Amniotic stem cell (primary cell): Measurements from ENCODE around the gene SLAIN2.
A peak's percentile ranks its signal among the peaks of the same experiment; 100 is the strongest.

Source experiments
- DNase-seq: peaks from one replicate; lab custom pipeline; 2025; lab: John Stamatoyannopoulos, UW

The SLAIN2 gene

GRCh38 chr4:48370260-48371134, 29.2 kb downstream of the SLAIN2 start:
- DNase-seq, result no peak

GRCh38 chr4:48372272-48372671, 30.9 kb downstream of the SLAIN2 start:
- no peak for DNase-seq

- DNase-seq, result peak; percentile 39
These were observed 34.4 kb downstream of the SLAIN2 start for GRCh38 chr4:48375651-48376304.

- DNase-seq, result no peak
These were observed 38.4 kb downstream of the SLAIN2 start for GRCh38 chr4:48379587-48380180.

GRCh38 chr4:48380583-48381167, 39.3 kb downstream of the SLAIN2 start:
- no peak for DNase-seq

- peak; percentile 4 for DNase-seq
These were observed 47.3 kb downstream of the SLAIN2 start for GRCh38 chr4:48388525-48389154.

GRCh38 chr4:48396043-48396442, 54.7 kb downstream of the SLAIN2 start:
- DNase-seq, result no peak

GRCh38 chr4:48400416-48400815, 59.1 kb downstream of the SLAIN2 start:
- DNase-seq, result no peak

GRCh38 chr4:48403358-48403757, 62.0 kb downstream of the SLAIN2 start:
- DNase-seq, result no peak

GRCh38 chr4:48403779-48404178, 62.5 kb downstream of the SLAIN2 start:
- DNase-seq, result no peak

- no peak for DNase-seq
These were observed 64.6 kb downstream of the SLAIN2 start for GRCh38 chr4:48405924-48406323.

- no peak for DNase-seq
These were observed 67.9 kb downstream of the SLAIN2 start for GRCh38 chr4:48409203-48409602.

GRCh38 chr4:48410812-48411211, 69.5 kb downstream of the SLAIN2 start:
- no peak for DNase-seq

GRCh38 chr4:48420144-48420543, 78.8 kb downstream of the SLAIN2 start:
- no peak for DNase-seq

- DNase-seq, result no peak
These were observed 79.8 kb downstream of the SLAIN2 start for GRCh38 chr4:48421101-48421500.

GRCh38 chr4:48428926-48429325, 87.6 kb downstream of the SLAIN2 start:
- no peak for DNase-seq

- DNase-seq, result no peak
These were observed 88.6 kb downstream of the SLAIN2 start for GRCh38 chr4:48429709-48430474.

GRCh38 chr4:48431401-48431800, 90.1 kb downstream of the SLAIN2 start:
- no peak for DNase-seq

GRCh38 chr4:48432017-48432416, 90.7 kb downstream of the SLAIN2 start:
- no peak for DNase-seq

- no peak for DNase-seq
These were observed 95.0 kb downstream of the SLAIN2 start for GRCh38 chr4:48436318-48436717.

- DNase-seq, result no peak
These were observed 98.7 kb downstream of the SLAIN2 start for GRCh38 chr4:48439988-48440387.
